Urinary bladder (tissue), 4 donors: ENCODE measurements around the gene CSNK2A3. TPM values are rescaled to one million over a fixed set of nuclear protein-coding genes. Genes with fewer than 3 reads are reported as not detected.

Source experiments
- DNase-seq: peaks from one replicate; pipeline ENCODE4 v3.0.0-alpha.2; 2015; ENCODE audit errors: extremely low spot score
- H3K27ac ChIP-seq: one replicate; pipeline ENCODE4 v1.5.1; 2013; ENCODE audit warnings: low read depth, mild to moderate bottlenecking, moderate library complexity
- H3K36me3 ChIP-seq: one replicate; pipeline ENCODE4 v1.6.1; 2013; ENCODE audit warnings: mild to moderate bottlenecking, moderate library complexity; ENCODE audit not compliant: insufficient read depth
- H3K4me1 ChIP-seq: one replicate; pipeline ENCODE4 v1.6.1; 2013; ENCODE audit warnings: mild to moderate bottlenecking, moderate library complexity; ENCODE audit not compliant: insufficient read depth
- H3K4me3 ChIP-seq: one replicate; pipeline ENCODE4 v1.5.1; 2013; ENCODE audit warnings: low read depth, low read length
- WGBS: extraction: QIAGEN DNeasy Blood & Tissue Kit; methylation state at CpG from one replicate; pipeline ENCODE4 v1.1.7; 2013; 5-methylcytosine and 5-hydroxymethylcytosine counted together
- polyA plus RNA-seq: library from polyadenylated mRNA; stranded (reverse); fragments of 200-250 nt; gene quantifications from one replicate; pipeline ENCODE4 v1.2.3, GENCODE V29; 2013
- total RNA-seq: library from RNA; depleted of rRNA; stranded (reverse); fragments of >200 nt; gene quantifications from one replicate; pipeline ENCODE4 v1.2.3, GENCODE V29; 2014
- donor health status: healthy with polysubstance abuse.
- donor health status: healthy.

CSNK2A3 gene
- total and polyA plus RNA-seq, 2 donors: 1.6 to 2.4 TPM

DNA sequence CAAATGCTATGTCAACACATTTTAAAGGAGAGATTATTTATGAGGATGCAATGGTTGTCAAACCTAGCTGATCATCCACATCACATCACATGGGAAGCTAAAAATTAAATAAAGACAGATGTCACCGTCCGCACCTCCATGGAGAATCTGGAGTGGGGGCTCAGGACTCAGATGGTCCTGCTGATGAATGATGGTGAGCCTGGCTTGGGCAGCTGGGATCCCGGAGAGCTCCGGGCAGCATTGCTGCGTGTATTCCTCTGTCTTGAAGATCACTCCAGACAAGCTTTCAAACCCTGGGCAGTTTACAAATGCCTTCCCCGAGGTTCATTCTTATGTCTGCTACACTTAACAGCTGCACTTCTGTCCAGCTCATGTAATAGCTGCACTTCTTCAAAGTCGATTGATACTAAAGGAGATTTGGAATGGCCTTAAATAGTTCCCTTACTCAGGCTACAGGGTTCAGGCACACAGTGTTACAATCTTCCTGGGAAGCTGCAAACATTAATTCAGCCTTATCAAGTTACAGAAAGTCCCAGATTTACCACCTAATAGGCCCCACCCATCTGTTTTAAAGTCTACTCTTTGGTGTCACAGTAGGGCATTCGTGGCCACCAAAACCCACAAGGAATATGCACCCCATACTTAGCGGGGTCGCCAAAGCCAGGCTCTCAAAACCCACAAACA is 34.7 kb upstream of the CSNK2A3 start:
- no peaks in the 10 kb centered on the region for H3K36me3 ChIP-seq
- DNase-seq: no peak
- H3K4me3 ChIP-seq: no peak overlapping the region
- H3K4me1 ChIP-seq: no peaks in the 10 kb centered on the region
- no peak overlapping the region for H3K27ac ChIP-seq
- 74% methylated on average over 10 of the region's 10 CpGs for WGBS

DNA sequence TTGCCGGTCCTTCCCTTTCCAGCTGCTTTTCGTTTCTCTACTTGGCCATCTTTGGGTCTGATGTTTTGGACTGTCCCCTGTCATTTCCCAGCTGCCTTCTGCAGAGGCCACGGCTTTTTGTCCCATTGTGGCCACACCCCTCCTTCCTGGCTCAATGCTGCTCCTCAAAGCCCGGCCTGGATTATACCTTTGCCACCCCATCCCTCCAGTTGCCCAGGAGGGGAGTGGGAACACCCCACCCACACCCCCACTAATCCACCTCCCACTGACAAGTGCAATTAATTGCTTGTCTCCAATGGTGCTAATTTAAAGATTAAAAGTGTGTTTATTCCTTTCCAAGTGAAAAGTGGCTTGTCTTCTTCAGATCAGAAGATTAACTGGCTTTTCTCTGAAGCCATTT is 34.2 kb upstream of the CSNK2A3 start:
- H3K4me1 ChIP-seq: no peaks in the 10 kb centered on the region
- H3K4me3 ChIP-seq: no peak overlapping the region
- WGBS: 71% methylated on average over 4 of the region's 4 CpGs
- no peaks in the 10 kb centered on the region for H3K36me3 ChIP-seq
- DNase-seq: no peak
- H3K27ac ChIP-seq: no peak overlapping the region

DNA sequence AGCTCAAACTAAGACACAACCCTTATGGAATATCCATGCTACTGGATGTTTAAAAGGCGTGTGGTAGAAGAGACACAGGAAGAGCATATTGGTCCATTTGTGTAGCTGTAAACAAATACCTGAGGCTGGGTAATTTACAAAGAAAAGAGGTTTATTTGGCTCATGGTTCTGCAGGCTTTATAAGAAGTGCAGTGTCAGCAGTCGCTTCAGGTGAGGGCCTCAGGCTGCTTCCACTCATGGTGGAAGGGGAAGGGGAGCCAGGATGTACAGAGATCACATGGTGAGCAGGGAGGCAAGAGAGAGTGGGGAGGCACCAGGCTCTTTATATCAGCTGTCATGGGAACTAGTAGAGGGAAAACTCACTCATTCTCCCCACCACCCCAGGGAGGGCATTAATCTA is 31.8 kb upstream of the CSNK2A3 start:
- Histone ChIP-seq H3K36me3 (no peaks in the 10 kb centered on the region), H3K4me3 (no peak overlapping the region), H3K4me1 (no peaks in the 10 kb centered on the region), H3K27ac (no peak overlapping the region)
- WGBS: 100% methylated on average over 2 of the region's 2 CpGs
- DNase-seq: no peak

DNA sequence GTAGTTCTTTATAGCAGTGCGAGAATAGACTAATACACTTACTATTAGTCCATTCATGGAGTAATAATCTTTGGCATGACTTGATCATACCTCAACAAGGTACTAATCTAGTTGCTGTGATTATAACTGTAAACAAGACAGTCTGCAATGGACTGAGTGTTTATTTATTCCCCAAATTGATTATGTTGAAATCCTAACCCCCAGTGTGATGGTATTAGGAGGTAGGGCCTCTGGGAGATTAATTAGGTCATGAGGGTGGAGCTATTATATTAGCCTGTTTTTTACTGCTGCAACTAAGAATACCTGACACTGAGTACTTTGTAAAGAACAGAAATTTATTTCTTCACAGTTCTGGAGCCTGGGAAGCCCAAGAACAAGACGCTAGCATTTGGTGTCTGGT is 30.9 kb upstream of the CSNK2A3 start:
- Histone ChIP-seq H3K36me3 (no peaks in the 10 kb centered on the region), H3K4me1 (no peaks in the 10 kb centered on the region), H3K27ac (no peak overlapping the region), H3K4me3 (no peak overlapping the region)
- no peak for DNase-seq
- WGBS: 96% methylated on average over 2 of the region's 2 CpGs

DNA sequence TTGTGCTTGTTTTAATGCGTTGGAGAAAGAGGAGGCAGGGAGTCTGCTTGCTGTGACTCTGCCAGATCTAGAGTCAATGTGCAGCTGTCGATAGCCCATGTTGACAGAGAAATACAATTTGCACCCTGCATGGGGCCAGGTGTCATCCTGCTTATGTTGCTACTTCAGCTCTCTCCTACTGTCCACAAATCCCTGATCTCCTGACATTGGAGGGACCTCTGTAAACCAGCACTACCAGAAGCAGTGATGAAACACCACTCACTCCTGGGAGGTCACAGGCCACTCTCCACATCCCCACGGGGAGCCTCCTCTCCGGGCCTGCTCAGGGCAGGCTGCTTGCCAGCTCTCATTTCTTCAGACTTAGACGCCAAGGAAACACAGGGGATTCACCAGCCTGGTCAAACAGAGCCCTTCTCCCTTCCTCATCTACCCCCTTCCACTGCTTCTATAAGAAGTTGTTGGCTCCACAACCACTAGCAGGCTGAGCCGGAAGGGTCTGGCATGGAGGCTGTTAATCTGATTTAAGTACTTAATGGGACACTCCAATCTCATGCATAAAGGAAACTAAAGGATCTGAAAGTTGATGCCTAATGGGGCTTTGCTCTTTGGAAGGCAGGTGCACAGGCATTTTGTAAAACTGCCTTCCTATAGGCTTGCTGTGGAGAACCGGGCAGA is 29.9 kb upstream of the CSNK2A3 start:
- 72% methylated on average over 7 of the region's 7 CpGs for WGBS
- DNase-seq: no peak
- H3K4me3 ChIP-seq: no peak overlapping the region
- no peak overlapping the region for H3K27ac ChIP-seq
- no peaks in the 10 kb centered on the region for H3K36me3 ChIP-seq
- no peaks in the 10 kb centered on the region for H3K4me1 ChIP-seq

DNA sequence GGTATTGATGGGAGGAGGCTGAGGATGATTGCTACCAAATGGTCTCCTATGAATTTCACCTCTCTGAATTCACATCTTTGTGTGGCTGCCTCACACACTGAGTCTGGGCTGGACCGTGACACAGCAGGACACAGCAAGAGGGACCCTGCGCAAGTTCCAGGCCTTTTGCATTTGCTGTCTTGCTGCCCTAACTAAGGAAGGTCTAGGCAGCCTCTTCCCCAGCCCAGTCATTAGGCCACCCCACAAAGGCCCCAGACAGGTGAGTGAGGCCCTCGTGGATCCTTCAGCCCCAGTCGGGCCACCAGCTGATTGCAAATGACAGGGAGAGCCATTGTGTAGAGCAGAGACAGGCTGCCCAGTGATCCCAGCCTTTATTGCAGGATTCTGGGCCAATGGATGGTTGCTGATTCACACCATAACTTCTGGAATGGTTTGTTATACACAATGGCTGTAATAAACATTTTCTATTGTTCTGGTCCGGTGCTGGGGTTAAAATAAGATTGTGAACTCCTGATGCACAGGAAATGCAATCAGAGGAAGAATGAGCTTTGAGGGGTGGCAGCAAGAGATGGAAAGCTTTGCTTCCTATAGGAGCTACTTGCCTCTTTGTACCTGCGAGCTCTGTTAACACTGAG is 28.5 kb upstream of the CSNK2A3 start:
- no peak overlapping the region for H3K4me3 ChIP-seq
- no peak overlapping the region for H3K27ac ChIP-seq
- H3K36me3 ChIP-seq: no peaks in the 10 kb centered on the region
- DNase-seq: no peak
- H3K4me1 ChIP-seq: no peaks in the 10 kb centered on the region
- WGBS: 80% methylated on average over 6 of the region's 6 CpGs

DNA sequence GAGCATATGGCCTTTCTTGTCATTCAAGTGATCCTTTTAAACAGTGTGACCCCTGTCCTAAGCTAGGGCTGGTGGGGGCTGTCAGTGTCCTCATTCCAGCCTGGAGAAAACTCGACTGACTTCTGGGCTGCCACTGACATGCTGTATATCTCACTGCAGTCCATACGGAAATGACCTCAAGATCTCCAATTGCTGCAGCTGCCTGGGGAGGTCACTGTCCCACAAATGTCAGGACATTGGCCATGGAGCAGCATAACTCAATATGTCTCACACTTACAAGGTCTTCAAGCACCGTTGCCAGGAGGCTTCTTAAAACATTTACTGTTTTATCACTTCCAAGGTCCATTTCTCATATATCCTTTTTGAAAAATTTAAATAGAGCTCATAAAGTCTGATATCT is 27.8 kb upstream of the CSNK2A3 start:
- H3K4me3 ChIP-seq: no peak overlapping the region
- H3K4me1 ChIP-seq: no peaks in the 10 kb centered on the region
- no peak overlapping the region for H3K27ac ChIP-seq
- DNase-seq: no peak
- no peaks in the 10 kb centered on the region for H3K36me3 ChIP-seq
- 59% methylated on average over 3 of the region's 3 CpGs for WGBS

DNA sequence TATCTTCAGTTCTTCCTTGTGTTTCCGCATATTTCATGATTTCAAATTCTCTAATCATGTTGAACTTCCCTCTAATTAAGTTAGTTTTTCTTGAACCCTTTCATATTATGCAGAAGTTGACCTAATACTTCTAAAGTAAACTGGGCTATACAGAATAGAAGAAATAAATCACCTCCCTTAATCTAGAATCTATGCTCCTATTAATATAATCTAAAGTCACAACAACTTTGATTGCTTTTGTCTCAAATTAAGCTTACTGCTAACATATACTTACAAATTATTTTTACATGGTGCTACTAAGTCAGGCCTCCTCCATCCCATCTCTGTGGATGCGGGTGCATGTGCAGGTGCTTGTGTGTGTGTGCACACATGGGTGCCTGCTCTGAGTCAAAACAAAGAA is 27.3 kb upstream of the CSNK2A3 start:
- Histone ChIP-seq H3K4me3 (no peak overlapping the region), H3K27ac (no peak overlapping the region), H3K36me3 (no peaks in the 10 kb centered on the region), H3K4me1 (no peaks in the 10 kb centered on the region)
- DNase-seq: no peak
- 99% methylated on average over 2 of the region's 2 CpGs for WGBS

DNA sequence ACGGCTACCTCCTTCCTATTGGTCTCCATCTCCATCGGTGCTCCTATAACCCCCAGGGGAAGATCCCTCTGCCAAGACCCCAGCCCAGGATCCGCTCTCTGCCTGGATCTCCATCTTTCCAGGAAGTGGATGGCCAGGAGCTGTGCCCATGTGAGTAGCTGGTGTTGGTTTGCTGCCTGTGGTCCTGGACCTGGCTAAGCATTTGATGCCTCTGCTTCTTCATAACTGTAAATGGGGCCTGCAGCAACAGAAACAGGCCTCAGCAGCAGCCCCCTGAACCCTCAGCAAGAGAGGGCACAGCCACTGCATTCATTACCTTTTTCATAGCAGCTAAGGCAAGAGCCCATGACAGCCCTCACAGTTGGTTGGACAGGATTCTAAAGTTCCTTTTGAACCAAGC is 26.6 kb upstream of the CSNK2A3 start:
- Histone ChIP-seq H3K27ac (no peak overlapping the region), H3K36me3 (no peaks in the 10 kb centered on the region), H3K4me3 (no peak overlapping the region), H3K4me1 (no peaks in the 10 kb centered on the region)
- 96% methylated on average over 3 of the region's 3 CpGs for WGBS
- no peak for DNase-seq

DNA sequence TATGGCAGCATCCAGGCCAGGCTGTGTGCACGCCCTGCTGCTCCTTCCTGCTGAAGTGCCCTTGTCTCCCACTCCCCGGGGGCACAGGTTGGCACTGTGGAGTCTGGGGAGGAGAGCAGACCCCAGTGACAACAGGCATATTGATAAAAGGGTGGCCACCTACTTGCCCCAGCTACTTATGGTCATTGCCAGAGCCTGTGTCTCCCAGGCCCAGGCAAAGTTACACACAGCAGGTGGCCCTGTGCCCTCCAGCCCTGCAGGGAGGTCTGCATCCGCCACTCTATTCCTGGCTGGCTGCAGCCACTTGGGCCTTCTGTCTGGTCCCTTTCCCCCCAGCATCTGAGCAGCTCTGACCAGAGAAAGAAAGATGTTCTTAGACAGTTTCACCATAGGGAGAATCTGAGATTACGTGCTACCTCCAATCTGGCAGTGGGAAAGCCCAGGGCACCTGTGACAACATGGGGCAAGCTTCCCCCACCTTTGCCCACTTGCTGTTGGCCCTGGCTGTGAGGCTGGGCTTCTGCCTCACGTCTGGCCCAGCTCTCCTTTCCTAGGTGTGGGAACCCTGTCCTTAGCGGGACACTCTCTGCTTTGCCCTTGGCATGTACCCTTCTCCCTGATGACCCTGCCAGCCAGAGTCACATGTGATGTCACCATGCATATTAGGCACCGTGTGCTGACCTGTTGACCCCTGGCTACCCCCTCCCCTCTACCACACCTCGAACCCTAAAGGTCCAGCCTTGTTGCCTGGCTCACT is 25.3 kb upstream of the CSNK2A3 start:
- Histone ChIP-seq H3K36me3 (no peaks in the 10 kb centered on the region), H3K4me3 (no peak overlapping the region), H3K4me1 (no peaks in the 10 kb centered on the region), H3K27ac (no peak overlapping the region)
- 91% methylated on average over 8 of the region's 8 CpGs for WGBS
- no peak for DNase-seq

DNA sequence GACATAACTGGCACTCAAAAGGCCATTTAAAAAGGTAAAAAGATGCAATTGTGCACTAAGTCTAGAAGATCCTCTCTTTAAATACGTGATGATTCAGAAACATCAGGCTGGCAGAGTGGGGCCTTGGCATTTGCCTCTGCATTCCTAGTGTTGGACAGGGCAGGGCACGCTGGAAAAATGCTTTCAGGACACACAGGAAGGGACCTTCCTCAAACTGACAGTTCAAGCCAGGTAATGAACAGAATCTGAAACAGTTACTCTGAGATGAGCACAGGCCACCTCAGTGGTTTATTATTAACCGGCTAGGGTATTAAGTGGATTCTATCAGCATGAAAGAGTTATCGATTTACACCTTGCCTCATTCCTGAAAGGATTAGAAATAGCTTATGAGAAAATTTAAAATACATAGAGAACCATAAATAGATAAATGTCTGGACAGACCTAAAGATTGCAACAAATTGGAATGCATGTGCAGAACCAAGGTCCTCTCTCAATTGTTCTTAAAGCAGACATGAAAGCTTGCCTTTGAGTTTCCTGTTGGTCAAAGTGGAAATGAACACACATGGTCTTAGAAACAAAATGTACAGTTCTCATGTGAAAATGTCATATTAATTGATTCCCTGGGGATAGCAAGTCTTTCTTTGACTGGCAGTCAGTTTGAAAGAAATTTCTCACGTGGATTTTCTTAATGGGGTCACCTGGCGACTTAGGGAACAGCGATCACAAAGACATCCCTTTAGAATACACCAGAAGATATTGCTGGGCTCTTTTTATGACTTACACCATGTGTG is 21.5 kb upstream of the CSNK2A3 start:
- Histone ChIP-seq H3K27ac (no peak overlapping the region), H3K4me3 (no peak overlapping the region), H3K4me1 (no peaks in the 10 kb centered on the region), H3K36me3 (no peaks in the 10 kb centered on the region)
- DNase-seq: no peak
- WGBS: 91% methylated on average over 7 of the region's 7 CpGs

DNA sequence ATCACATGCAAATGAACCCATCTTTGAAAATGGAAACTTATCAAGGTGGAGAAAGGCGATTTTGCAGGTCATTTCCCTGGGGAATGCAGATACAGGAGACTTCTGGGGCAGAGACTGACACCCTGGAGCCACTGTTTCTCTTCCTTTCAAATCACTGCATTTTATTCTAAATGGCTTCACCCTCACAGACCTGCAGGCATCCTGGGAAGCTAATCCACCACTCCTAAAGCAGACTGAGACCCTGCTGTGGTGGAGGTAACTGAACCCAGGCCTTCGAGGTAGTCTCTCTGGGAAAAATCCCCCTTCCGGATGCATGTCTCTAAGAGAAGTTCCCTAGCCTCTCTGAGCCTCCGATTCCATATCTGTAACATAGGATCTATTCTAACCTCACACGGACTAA is 20.9 kb upstream of the CSNK2A3 start:
- 87% methylated on average over 5 of the region's 5 CpGs for WGBS
- Histone ChIP-seq H3K36me3 (no peaks in the 10 kb centered on the region), H3K27ac (no peak overlapping the region), H3K4me1 (no peaks in the 10 kb centered on the region), H3K4me3 (no peak overlapping the region)
- no peak for DNase-seq

DNA sequence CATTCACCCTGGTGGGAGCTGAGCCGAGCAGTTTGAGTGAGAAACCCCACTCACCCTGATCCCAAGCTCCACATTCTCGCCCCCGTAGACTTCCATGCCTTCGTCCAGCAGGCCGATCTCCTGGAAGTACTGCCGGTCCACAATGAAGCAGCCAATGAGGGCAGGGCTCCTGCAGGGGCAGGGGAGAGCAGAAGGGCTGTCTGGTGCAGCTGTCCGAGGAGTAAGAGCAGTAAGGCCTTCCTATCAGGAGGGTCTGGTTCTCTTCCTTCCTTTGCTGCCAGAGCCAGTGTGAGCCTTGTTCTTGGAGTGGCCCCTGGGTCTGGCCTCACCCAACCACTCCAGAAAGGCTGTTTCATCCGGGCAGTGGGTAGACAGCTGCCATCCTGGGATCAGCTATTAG is 19.4 kb upstream of the CSNK2A3 start:
- Histone ChIP-seq H3K4me3 (no peak overlapping the region), H3K4me1 (no peaks in the 10 kb centered on the region), H3K36me3 (no peaks in the 10 kb centered on the region), H3K27ac (no peak overlapping the region)
- DNase-seq: no peak
- WGBS: 94% methylated on average over 8 of the region's 8 CpGs
